HuH-7.5 (cell line): Measurements from ENCODE around the gene IFI16.
"Not testable (repeated sequence)": the region's sequence is repeated elsewhere in the genome, so short reads cannot be mapped to it uniquely, and the experiment has no call there.

Experiments
- DNase-seq: peaks from one replicate; pipeline ENCODE4 v3.0.0; 2011; ENCODE audit warnings: low spot score

The IFI16 gene

DNA sequence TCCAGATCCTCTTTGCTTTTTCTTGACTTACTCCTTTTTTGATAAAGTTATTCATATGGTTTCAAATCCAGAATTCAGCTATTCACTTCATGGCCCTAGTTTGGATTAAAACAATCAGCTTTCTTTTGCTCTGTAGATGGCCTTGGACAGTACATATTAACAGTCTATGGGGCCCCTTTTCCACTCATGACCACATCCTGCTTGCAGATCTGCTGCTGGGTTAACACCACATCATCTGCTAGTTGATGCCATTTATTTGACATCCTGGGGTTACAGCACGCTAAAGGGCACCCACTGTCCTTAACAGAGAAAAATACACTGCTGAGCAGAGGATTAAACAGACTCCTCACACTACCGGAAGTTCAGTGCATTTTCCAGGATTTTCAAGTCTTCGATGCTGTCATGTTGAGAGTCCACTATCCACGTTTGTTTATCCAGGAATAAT lies 941 bp upstream of the IFI16 start:
- no peak for DNase-seq

DNA sequence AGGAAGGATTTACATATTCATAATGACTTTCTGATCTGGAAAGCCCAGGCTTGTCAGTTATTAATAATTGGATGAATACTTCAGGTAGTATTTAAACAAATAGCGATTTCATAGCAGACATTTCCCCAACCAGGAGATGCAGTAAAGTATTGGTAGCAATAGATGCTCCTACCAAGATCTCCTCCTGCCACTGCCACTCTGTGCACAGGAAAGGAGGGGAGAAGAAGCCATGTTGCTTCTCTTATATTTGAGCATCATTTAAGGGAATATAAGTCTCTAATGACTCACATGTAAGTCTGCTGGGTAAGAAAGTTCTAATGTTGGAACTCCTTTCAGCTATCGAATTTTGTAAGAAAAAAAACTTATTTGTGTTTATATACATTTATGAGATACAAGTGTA lies 420 bp upstream of the IFI16 start:
- no peak for DNase-seq

DNA sequence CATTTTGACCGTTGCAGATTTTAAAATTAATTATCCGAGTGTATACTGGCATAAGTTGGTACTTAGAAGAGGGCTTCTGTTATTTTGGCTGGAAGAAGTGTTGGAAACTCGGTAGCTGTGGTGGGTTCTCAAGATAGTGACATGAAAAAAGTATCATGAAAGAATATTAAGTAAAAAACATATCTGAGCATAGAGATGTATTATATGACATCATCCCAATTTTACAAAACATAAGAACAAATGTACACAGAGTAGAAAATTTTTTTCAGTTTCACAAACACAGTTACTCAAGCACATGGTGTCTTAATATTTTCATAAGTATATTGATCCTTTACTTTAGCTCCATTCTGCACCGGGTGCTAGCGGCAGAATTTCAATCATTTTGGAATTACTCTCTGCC lies 684 bp downstream of the IFI16 start:
- DNase-seq: no peak

DNA sequence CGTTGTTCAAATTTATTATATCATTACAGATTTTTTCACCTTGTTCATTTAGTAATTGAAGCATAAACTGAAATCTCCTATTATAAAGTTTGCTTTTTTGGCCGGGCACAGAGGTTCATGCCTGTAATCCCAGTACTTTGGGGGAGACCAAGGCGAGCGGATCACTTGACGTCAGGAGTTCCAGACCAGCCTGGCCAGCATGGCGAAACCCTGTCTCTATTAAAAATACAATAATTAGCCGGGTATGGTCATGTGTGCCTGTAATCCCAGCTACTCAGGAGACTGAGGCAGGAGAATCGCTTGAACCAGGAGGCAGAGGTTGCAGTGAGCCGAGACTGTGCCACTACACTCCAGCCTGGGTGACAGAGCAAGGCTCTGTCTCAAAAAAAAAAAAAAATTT lies 1.3 kb downstream of the IFI16 start:
- not testable (repeated sequence) for DNase-seq

DNA sequence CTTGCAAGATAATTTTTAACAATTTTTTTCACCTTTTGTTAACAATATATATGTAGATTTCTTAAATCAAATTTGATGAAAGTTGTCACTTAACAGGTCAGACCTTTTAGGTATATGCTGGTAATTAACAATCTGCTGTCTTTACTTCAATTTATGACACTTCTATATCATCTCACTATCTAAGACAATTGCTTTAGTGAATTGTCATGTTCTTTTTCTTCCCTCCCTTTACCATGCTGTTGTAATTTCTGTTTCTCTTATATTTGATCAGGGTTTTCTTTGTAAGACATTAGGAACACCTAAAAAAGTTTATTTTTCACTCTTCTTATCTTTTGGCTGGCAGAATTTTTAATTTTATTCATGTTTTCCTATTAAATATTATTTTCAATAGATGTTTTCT lies 2.0 kb downstream of the IFI16 start:
- no peak for DNase-seq

DNA sequence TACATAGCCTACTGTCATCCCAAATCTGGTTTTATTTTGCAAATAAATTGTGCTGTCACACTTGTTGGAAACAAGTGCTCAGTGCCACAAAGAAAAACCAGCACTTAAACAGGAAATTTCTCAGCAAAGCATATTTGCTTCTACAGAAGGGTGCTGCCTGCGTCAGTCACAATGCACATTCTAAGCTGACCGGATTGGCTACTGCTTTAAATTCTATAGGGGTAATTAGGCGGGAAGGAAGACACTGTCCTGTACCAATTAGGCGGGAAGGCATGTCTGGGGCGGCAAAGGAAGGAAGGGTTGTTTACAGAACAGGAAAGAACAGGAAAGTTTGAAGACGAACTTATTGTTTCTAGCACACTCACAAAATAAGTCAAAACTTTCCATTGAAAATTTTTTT lies 2.8 kb downstream of the IFI16 start:
- no peak for DNase-seq

DNA sequence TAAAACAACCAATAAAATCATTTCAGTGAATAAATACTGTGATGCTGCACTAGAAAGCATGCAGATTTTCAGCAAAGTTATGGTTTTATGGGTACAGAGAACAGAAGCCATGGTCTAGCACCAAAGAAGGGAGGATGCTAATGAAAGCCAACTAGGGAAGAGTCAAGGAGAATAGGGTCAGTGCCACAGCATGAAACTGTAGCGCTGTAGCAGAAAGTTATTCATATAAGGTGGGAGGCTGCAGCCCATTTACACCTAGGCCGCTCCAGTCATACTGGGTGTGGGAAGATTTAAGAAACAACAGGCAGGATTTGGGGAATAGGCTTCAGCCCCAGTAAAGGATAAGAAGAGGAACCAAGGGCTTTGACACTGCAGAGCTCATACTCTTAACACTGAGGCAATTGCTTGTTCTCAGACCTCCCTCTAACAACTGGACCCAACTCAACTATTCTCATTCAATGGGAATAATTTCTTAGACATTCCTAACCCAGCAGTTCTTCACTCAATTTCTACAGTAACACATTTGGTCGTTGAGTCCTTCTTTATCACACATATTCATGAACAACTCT lies 4.4 kb downstream of the IFI16 start:
- no peak for DNase-seq

DNA sequence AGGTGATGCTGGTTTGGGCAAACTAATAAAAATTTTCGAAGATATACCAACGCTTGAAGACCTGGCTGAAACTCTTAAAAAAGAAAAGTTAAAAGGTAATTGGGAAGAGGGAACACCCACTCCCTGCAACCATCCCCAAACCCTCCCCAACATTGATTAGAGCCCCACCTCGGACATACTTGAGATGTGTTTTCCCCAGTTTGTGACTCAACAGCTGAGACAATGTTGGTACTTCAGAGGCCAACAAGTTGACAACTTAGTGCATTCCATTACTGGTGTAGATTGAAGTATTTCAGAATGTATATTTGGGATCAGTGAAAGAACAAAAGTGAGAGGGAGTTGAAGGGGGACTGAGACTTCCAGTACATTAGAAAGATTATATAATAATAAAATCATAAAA lies 5.1 kb downstream of the IFI16 start:
- no peak for DNase-seq

DNA sequence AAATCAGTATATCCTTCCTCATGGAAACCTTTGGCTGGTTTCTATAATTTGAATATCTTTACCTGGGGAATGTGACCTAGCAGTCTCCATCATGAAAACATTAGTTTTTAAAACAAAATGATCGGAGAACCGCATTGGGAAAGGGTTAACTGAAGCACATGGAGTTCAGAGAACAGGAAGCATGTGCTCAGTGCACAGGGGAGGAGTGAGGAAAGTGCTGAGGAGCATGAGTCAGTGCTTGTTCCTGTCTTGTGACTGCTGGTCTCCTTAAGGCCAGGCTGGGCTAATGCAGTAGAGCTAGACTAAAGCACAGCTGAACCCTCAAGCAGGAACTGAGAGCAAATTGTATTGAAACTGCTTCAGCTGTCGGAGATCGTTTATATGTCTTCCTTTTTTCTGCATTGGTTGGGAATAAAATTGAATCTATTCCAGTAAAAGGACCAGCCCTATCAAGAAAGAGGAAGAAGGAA lies 5.8 kb downstream of the IFI16 start:
- no peak for DNase-seq

DNA sequence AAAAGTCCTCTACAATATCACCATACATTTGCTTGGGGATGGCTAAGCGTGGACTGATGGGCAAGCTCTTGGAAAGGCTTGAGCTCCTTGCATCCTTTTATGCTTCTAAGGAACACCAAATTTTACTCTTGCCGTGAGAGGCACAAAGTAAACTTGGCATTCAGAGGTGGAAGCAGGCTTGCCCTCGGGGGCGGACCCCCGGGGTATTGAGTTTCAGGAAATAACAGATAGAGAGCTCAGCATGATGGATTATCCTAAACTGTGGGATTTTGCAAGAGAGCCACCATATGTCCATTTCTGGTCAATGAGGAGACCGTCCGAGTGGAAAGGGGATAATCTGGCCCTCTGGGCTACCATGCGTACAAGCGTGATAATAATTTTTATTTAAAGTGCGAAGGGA lies 14.0 kb downstream of the IFI16 start:
- DNase-seq: no peak

DNA sequence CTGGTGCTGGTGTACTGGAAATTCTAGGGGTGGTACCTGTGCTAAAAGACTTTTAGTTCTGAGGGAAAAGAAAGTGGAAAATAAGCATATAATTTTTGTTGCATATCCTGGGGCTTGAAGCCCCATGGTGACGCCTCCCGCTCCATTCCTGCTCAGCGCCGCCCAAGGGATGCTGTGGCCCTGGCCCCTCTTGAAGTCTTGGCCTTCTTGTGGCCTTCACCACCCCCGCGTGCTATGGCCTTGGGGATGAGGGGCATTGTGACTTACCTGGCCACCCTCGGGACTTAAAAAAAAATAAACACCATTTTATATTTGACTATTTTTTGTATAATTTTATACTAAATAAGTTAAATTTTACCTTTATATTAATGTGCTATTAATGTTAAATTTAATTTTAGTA lies 15.3 kb downstream of the IFI16 start:
- DNase-seq: no peak

DNA sequence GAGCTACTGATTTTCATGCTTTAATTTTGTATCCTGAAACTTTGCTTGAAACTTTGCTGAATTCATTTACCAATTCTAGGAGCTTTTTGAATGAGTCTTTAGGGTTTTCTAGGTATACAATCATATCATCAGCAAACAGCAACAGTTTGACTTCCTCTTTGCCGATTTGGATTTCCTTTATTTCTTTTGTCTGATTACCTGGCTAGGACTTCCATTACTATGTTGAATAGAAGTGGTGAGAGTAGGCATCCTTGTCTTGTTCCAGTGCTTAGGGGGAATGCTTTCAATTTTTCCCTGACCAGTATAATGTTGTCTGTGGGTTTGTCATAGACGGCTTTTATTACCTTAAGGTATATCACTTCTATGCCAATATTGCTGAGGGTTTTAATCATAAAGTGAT lies 17.1 kb downstream of the IFI16 start:
- not testable (repeated sequence) for DNase-seq

DNA sequence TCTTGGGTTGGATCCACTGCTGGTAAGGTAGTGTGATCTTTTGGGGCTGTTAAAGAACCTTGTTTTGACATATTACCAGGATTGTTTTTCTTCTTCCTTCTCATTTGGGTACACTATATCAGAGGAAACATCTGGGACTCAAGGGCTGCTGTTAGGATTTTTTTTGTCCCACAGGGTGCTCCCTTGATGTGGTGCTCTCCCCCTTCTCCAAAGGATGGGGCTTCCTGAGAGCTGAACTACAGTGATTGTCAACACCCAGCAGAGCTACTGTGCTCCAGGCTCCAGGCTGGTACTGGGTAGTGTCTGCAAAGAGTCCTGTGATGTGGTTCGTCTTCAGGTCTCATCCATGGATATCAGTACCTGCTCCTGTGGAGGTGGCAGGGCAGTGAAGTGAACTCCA lies 20.6 kb downstream of the IFI16 start:
- no peak for DNase-seq

DNA sequence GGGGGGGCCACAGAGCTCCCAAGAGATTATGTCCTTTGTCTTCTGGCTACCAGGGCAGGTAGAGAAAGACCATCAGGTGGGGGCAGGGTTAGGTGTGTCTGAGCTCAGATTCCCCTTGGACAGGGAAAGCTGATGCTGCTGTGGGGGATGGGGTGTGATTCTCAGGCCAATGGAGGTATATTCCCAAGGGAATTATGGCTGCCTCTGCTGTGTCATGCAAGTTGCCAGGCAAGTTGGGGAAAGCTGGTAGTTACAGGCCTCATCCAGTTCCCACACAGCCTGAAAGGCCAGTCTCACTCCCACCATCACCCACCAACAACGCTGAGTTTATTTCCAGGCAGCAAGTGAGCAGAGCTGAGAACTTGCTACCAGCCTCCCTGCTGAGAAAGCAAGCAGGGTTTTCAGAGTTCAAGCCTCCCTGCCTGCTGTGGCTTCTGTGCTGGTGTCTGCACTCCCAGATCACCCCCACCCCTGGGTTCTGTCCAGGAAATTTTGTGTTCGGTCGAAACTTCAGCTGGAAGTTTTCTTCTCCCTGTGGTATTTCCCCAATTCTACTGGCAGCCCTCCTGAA lies 21.3 kb downstream of the IFI16 start:
- no peak for DNase-seq

DNA sequence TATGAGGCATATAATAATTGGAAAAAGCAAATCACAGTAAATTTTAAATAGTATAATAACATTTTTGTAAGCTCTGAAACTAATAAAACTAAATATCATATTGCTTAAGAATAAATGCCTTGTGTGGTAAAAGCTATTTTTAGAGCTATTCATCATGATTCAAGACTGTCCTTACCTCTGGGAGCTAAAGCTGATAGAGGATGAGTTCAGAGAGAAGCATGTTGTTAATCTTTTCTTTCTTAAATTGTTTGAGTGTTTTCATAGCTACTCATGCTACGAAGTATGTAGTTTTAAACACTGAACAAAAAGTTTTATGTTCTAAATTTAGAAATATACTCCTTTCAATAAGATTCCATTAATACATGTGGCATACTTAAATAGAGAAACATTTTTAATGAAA lies 30.5 kb downstream of the IFI16 start:
- DNase-seq: no peak

DNA sequence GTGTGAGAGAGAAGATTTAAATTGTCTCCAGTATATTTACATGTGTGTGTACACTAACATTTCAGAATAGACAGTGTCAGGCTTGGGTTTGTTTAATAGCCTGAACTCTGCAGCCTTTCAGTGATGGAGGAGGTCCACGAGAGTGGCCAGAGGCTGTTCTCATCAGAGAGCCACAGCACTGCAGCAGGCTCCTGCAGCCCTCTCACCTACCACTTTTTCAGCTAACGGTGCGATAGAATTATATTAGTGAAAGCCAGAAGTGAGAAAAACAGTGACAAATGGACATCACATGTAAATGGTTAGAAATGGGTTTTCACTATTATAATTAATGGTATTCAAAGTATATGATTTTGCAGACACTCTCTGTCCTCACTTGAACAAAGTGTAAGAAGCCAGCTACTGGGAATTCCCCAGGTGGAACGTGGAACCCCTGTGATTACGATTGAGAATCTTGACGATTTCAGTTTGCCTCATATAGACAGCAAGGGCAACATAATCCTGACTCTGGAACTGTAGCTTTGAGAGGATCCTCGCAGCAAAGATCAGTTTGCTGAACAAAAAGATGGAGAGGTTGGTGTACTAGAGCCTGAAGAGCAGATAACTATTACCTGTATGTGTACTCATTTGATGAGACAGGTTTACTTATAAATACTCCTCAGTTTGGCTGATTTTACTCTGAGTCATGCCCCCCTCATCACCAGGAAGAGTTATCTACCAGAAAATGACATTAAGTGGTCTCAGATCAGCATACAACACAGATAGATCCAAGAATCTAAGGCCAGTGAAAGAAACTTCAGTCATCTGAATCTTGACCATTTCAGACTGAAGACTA lies 31.4 kb downstream of the IFI16 start:
- DNase-seq: no peak

DNA sequence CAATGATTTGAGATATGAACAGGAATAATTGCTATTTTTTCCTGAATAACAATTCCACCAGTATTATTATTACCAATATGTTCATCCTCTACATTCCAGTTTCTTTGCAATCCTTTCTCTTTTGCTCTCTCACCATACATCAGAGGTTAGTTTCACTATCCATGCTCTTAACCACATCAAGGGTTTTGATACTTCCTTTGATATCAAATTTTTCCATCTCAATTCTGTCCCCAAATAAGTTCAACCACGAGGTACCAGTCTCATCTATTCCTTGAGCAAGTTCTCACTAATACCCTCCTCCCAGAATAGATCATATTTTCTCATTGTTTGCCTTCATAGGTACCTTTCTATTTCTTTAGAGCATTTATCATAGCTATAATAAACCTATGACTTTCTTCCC lies 36.8 kb downstream of the IFI16 start:
- not testable (repeated sequence) for DNase-seq

DNA sequence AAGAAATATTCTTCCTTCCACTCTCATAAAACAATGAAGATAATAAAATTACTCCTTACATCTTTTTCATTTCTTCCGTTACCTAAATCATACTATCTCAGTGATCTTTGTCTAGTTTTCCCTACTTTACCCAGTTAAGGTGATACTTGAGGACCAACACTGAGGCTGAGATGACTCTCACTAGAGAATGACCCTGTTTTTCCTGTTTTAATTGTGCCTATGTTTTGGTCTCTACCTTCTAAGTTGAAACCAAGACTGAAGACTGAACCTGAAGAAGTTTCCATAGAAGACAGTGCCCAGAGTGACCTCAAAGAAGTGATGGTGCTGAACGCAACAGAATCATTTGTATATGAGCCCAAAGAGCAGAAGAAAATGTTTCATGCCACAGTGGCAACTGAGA lies 41.7 kb downstream of the IFI16 start:
- no peak for DNase-seq

DNA sequence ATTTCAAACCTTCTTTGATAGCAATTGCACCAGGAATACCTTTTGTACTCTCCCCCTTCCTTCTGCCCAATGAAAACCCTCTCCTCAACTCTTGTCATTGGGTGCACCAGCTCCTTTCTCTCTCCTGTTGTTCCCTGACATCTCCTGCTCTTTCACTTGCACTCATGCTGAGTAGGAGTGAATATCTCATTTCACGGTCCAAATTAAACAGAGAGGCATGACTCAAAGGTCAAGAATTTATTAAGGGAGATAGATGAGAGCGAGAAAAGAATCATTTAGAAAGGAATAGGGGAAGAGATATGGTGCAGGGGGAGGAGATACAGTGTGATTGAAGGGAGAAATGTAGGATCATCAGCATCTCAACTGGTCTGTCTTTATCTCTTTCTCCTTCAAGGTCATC lies 44.7 kb downstream of the IFI16 start:
- DNase-seq: no peak

DNA sequence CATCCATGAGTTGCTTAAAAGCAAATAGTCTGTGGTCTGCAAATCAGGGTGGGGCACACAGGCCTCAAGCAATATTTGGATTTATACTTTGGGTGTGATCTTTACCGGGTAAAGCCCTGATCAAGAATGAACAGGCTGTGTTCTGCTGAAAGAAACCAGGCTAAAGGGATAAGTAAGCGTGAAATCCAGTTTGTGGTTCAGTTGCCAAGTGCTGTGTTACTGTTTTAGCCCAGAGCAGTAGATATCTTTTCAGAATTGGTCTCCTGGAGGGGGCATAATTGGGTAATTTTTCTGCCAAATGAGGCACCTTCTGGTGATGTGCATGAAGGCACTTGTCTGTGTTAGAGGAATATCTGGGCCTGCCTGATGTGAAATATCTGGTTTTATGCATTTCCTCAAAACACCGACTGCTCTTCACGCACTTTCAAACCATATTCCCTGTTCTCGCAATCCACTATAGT lies 45.5 kb downstream of the IFI16 start:
- DNase-seq: no peak

DNA sequence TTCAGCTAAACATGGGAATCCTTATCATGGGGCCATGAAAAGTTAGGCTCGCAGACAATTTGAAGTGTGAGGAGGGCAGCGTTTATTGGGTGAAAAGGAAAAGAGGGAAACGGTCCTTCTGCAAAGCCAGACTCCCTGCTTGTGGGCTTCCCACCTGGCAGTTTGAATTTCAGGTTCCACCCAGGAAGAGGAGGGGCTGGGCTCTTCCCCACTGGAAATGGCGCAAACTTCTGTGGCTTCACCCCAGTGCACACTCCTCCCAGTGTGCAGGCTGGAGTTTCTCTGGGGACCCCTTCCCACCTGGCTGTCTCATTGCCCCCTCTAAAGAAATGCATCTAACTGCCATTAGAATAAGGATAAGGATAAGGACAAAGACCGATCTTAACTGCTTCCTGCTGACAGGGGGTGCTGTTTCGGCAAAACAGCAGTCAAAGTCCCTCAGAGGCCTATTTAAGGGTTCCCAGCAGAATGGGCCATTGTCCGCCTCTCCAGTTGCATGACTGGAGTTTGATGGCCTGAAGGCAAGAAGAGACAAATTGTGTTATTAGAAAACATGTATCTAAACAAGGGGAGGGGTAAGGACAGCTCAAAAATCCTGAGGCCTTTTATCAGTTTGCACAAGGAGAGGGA lies 46.5 kb downstream of the IFI16 start:
- no peak for DNase-seq

DNA sequence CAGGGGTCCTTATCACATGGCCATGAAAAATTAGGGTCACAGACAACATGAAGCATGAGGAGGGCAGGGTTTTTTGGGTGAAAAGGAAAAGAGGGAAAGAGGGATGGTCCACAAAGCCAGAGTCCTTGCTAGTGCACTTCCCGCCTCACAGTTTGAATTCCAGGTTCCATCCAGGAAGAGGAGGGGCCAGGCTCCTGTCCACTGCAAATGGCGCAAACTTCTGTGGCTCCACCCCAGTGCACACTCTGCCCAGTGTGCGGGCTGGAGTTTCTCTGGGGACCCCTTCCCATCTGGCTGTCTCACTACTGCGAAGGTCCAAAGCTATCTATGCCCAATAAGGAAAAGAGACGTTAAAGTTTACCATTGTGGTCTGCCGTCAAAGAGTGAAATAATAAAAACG lies 49.0 kb downstream of the IFI16 start:
- no peak for DNase-seq

DNA sequence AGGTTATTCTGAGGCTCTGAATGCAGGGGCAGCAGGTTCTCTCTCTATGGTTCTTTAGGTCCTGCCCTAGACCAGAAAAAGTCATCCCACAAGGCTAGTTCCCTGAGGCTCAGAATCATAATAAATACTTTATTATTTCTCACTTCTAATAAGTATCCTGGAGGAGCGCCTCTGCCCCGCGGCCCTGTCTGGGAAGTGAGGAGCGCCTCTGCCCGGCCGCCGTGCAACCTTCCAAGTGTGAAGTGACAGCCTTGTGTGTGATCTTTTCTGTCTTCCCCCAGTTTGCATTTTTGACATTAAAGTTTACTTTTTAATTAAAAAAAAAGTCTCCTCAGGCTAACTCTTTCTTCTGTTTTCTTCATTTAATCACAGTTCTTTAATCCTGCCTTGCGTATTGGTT lies 55.4 kb downstream of the IFI16 start:
- no peak for DNase-seq
